NCI-H2081 treated with DMSO at 0.1 percent for 48 hours (cell line): ENCODE results near the gene FGF14.
"Not testable (repeated sequence)": the region's sequence is repeated elsewhere in the genome, so short reads cannot be mapped to it uniquely, and the experiment has no call there.

ENCODE experiments used
- DNase-seq: peaks from one replicate; lab custom pipeline; 2025; lab: John Stamatoyannopoulos, UW

FGF14 gene

GRCh38 chr13:102195566-102196462 lies 206.0 kb downstream of the FGF14 start:
- DNase-seq = no peak

DNA sequence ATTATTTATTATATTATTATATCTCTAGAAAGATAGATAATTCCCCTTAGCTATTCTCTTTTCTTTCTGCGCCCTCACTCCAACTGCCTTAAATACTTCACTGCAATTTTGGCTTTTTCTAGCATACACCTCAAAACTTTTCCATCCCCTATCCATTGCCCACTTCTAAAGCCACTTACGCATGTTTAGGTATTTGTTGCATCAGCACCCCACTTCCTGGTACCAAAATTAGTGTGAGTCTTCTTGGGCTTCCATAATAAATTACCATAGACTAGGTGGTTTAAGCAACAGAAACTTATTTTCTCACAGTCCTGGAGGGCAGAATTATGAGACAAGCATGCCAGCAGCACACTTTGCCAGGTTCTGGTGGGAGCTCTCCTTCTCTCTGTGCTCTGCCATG lies 209.0 kb downstream of the FGF14 start:
- DNase-seq = no peak

DNA sequence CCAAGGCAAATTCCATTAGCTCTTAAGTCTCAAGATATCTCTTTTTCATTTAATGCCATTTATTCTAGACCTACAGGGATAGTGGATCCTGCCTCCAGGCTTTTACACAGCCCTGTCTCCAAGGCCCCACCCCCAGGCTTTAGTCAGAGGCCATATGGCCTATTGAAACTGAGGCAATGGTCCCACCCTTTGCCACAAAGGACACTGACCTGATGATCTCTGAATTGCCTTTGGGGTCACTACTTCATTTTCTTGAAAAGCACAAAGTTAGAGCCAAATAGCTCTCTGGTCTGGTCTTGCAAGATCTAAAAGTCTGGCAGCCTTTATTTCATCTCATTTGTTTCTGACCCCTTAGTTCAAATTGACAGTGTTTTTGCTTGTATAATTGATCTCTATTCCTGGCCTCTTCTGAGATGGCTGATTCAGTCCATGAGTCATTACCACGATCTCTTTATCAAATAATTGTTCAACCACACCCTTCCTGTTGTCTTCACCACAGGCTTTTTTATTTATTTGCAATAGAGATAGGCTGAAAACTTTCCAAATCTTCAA lies 209.8 kb downstream of the FGF14 start:
- no peak for DNase-seq

DNA sequence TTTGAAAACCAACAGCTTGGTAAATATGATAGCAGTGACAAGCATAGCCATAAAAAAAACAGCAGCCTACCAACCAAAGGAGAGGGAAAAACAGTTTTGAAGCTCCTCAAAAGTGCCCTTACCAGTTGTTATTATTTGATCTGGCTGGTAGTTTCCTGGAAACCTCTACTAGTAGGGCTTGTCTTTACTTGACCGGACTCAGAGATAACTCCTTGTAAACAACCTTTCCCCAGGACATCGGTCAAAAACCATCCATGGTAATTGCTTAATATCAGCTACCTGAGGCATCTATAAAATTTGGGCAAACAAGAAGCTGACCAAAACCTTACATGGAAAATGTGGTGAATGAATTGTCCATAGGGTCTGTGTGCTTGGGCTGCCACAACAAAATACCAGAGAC lies 210.9 kb downstream of the FGF14 start:
- DNase-seq = no peak

DNA sequence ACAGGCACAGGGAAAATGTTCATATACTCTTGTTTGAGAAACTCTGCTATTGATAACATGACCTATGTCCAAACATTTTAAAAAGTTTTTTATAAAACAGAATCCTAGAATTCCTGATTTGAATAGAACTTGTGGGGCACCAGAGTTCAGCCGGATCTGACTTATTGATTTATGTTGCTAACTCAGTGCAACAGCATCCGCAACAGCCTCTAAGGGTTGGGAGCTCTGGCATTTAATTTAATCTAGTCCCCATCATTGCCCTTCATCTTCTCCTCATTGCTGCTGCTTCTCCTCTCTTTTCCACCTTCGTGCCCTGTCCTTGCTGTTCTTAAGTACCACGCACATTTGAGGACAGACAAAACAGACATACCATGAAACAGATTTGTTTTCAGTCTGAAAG lies 214.5 kb downstream of the FGF14 start:
- DNase-seq = no peak

DNA sequence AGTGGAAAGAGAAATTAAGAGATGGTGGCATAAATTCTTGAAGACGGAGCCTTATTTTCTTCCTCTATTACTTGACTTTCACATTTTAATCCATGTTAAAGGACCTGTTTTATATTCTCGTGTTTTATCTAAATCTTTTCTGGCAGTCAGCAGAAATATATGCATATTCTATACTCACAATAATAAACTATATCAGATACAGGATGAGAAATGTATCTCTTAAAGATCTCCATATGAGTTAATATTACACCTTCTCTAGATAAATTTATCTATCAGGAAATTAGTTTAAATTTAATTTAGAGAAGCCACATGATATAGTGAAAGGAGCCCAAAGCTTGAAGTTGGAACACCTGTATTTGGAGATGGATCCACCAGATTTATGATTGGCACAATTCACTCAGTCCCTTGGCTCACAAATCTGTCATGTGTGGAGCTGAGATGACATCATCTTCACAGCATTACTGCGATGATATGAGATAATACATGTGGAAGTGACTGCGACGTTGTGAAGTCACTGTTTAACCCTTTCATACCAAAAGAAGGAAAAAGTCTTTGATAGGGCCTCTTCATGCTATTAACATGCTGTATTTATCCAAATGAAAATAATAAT lies 216.4 kb downstream of the FGF14 start:
- DNase-seq = no peak

GRCh38 chr13:102183509-102184182 lies 218.2 kb downstream of the FGF14 start:
- no peak for DNase-seq

DNA sequence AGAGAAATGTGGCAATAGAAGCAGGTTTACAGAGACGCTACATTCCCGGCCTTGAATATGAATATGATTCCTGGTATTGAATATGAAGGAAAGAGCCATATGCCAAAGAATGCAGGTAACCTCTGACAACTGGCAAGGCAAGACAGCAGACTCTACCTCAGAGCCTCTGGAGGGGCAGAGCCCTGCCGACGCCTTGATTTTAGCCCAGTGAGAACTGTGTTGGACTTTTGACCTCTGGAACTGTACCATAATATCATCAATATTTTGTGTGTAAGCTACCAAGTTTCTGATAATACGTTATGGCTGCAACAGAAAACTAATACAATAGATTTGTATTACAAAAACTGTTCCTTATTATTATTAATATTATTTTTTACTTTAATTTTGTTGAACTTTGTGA lies 219.7 kb downstream of the FGF14 start:
- DNase-seq = no peak

- DNase-seq = no peak
These were observed 224.4 kb downstream of the FGF14 start for GRCh38 chr13:102177431-102177830.

DNA sequence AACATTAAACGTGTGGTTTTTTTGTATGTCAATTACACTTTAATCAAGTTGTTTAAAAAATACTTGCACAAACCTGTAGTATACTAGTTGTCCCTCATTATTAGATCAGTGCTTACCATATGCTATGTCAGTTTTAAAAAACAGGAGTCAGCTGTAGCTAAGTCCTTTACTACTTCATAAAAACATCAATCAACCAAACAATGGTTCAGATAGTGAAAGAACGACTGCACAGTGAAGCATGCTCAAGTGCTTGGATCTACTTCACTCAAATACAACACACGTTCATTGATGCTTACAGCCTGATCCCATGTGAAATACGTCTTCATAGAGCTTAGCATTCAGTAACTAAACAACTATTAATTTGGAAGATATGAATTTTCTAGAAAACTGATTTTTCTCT lies 225.0 kb downstream of the FGF14 start:
- DNase-seq = no peak

DNA sequence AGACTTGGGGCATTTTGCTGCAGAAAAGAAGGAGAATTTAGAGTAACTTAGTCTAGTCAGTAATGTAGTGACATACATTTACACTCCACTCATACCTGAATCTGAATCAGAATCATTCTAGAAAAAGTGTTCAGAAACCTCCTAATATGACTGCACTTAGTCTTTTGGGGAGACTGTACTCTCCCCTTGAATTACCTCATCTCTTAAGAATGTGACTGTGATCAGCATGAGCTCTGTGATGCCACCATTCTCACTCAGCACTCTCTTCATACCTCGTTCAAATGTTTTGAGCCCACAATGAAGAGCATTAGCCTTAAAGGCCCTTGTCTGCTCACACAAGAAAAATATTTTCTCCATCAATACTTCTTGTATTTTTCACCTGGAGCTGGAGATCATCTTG lies 229.4 kb downstream of the FGF14 start:
- DNase-seq = no peak

DNA sequence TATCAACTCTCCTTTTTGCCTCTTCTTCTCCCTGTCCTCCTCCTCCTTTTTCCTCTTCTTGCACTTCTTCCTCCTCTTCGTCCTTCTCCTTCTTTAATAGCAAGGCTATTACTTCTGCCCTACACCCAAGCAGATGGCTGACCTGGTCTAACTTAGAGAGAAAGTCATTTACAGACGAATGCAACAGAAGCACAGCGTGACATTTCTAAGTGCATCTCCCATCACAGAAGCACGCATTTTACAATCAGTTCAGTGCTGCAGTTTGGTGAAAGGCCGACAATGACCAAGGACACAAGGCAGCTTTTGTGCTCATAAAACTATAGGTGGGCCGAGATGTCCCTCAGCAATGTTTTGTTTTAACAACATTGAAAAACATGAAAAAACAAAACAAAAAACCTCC lies 231.5 kb downstream of the FGF14 start:
- DNase-seq = no peak

GRCh38 chr13:102169471-102170015 lies 232.3 kb downstream of the FGF14 start:
- no peak for DNase-seq

DNA sequence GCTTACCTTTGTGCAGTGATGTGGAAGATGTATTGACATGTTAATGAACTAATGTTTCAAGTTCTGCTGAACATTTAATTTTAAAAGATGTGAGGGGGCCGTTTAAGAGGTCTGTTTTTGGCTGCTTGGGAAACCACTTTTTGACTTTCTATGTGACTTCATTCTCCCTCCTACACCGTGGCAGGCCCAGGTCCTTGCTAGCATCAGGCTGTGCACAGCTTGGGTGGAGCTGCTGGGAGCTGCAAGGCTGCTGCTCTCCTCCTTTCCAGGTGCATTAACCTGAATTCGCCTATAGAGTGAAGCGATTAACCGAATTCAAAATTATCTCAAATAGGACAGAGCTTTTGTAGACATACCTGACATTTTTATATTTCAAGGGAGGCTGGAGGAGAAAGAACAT lies 249.1 kb downstream of the FGF14 start:
- no peak for DNase-seq

- DNase-seq = no peak
These were observed 254.5 kb downstream of the FGF14 start for GRCh38 chr13:102147353-102147752.

- DNase-seq = no peak
These were observed 256.1 kb downstream of the FGF14 start for GRCh38 chr13:102145750-102146149.

DNA sequence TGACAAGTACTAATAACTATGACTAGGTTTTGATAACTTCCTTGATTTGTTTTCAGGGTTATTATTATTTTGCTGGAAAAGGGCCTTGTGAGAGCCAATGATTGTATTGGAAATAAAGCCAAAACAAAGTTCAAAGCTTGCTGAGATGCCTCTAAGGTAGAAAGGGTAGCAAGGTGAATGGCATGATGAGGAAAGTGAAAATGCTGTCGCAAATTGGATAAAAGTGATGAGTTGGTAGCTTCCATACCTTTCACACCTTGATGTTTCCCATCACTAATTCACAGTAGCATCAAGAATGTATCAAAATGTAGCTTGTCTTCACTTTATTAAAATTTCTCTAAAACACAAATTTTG lies 259.4 kb downstream of the FGF14 start:
- no peak for DNase-seq

DNA sequence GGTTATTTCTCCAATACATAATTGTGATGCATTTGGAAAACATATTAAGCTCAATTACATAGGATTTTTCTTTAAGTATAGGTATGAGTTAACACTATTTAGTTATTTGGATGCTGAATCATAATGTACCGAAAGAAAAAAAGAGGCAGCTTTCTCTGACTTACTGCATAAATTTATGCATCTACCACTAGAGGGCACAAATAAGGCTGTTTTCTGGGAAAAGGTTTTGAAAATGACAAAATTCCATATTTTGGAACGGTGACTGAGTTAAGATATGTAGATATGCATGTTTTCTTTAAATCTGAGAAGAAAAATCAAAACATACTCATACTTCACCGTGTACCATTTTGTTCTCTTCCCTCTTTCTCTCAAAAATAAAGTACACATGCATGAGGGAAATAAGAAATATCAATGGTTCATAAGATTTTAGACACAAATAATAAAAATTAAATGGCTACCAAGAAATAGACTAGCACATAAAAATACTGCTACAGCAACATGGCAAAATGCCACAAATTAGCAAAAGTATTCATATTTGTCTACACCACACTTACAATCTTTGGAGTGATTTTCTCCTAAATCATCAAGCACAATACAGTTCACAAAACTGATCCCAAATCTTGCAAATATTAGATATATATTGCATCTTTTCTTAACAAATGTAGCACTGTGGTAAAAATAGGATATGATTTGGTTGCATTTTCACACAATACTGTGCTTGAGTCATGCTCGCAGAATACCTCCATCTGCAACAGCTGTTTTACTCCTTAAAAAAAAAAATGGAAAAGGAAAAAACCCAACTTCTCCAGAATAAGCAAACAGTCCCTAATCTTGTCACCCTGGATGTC lies 260.0 kb downstream of the FGF14 start:
- DNase-seq = no peak

DNA sequence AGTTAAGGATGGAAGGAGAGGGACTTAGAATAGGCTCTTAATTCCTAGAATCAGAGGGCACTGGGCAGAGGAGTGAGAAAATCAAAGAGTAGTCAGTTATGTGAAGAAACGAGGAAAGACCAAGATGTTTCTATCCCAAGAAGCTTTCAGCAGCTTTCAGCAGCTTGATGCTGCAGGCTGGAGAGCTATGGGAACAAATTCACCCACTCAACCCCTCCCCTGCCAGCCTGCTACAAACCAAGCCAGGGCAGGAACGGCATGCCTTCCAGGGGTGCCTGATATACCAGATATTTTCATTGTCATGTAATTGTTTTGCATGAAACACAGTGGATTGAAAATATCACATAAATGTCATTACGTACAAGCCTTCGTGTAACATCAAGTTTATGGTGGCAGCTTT lies 262.2 kb downstream of the FGF14 start:
- DNase-seq = no peak

- no peak for DNase-seq
These were observed 263.1 kb downstream of the FGF14 start for GRCh38 chr13:102138635-102139190.

DNA sequence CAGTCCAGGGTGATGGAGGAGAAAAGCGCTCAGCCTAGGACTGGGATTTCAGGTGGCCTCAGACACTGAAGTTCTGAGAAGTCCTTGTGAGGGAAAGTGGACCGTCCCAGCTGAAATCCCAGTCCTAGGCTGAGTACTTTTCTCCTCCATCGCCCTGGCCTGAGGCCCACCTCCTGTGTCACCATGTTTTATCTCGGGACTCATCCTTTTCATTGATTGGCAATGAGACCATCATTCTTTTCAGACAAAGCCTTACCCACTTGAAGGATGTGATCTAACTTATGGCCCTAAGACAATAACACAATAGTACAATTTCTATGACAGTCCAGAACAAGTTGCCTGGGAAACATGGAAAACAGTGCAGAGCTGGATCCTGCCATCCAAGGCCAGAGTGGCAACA lies 263.9 kb downstream of the FGF14 start:
- not testable (repeated sequence) for DNase-seq
